ENCODE results near the gene NKD1. TPM values are rescaled to one million over a fixed set of nuclear protein-coding genes. Genes with fewer than 3 reads are reported as not detected.

Gene NKD1
- total RNA-seq, 1 donor from 2014 or later = 54.7 TPM

- no peaks in the 10 kb centered on the region for H3K27me3 Mint-ChIP-seq (ENCODE audit: low read depth)
- H3K4me3 Mint-ChIP-seq = no peak overlapping the region
- H3K27ac Mint-ChIP-seq (ENCODE audit: unreplicated experiment) = peak overlapping the region; percentile 47
- H3K36me3 Mint-ChIP-seq (ENCODE audit: low read depth) = peaks cover 7% of the 10 kb centered on the region
- TF ChIP-seq, protein P1, sequence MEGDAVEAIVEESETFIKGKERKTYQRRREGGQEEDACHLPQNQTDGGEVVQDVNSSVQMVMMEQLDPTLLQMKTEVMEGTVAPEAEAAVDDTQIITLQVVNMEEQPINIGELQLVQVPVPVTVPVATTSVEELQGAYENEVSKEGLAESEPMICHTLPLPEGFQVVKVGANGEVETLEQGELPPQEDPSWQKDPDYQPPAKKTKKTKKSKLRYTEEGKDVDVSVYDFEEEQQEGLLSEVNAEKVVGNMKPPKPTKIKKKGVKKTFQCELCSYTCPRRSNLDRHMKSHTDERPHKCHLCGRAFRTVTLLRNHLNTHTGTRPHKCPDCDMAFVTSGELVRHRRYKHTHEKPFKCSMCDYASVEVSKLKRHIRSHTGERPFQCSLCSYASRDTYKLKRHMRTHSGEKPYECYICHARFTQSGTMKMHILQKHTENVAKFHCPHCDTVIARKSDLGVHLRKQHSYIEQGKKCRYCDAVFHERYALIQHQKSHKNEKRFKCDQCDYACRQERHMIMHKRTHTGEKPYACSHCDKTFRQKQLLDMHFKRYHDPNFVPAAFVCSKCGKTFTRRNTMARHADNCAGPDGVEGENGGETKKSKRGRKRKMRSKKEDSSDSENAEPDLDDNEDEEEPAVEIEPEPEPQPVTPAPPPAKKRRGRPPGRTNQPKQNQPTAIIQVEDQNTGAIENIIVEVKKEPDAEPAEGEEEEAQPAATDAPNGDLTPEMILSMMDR (conservative IDR thresholded peaks at IDR 0.05) = no peak
- peaks cover 19% of the 10 kb centered on the region for H3K9me3 Mint-ChIP-seq
- H3K4me1 Mint-ChIP-seq = peaks cover 5% of the 10 kb centered on the region
- DNase-seq (ENCODE audit: low read depth, low spot score) = no peak
Measured at GRCh38 chr16:50530277-50531236, 17.6 kb upstream of the NKD1 start.

- H3K9me3 Mint-ChIP-seq = peaks cover 19% of the 10 kb centered on the region
- H3K27me3 Mint-ChIP-seq (ENCODE audit: low read depth) = no peaks in the 10 kb centered on the region
- no peak overlapping the region for H3K27ac Mint-ChIP-seq (ENCODE audit: unreplicated experiment)
- no peak for DNase-seq (ENCODE audit: low read depth, low spot score)
- H3K4me3 Mint-ChIP-seq = no peak overlapping the region
- TF ChIP-seq, protein P1 (conservative IDR thresholded peaks at IDR 0.05) = no peak
- peaks cover 5% of the 10 kb centered on the region for H3K4me1 Mint-ChIP-seq
- peaks cover 7% of the 10 kb centered on the region for H3K36me3 Mint-ChIP-seq (ENCODE audit: low read depth)
Measured at GRCh38 chr16:50531359-50531758, 16.8 kb upstream of the NKD1 start.

DNA sequence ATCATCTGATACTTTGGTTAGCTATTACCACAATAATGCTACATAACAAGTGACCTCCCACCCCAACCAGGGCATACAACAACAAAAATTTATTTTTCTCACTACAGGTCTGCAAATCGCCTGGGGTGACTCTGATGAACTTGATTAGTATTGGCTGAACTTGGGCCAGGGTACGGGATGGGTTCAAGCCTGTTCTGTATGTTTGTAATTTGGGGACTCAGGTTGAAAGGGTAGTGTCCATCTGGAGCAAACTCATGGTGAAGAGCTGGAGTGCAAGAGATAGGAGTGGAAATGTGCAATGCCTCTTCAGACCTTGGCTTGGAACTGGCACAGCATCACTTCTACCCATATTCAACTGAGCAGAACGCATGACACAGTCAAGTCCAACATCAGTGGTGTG is 16.3 kb upstream of the NKD1 start:
- TF ChIP-seq, protein P1 (conservative IDR thresholded peaks at IDR 0.05) = no peak
- DNase-seq (ENCODE audit: low read depth, low spot score) = no peak
- peaks cover 5% of the 10 kb centered on the region for H3K4me1 Mint-ChIP-seq
- no peak overlapping the region for H3K27ac Mint-ChIP-seq (ENCODE audit: unreplicated experiment)
- H3K27me3 Mint-ChIP-seq (ENCODE audit: low read depth) = no peaks in the 10 kb centered on the region
- peaks cover 7% of the 10 kb centered on the region for H3K36me3 Mint-ChIP-seq (ENCODE audit: low read depth)
- H3K4me3 Mint-ChIP-seq = no peak overlapping the region
- peaks cover 19% of the 10 kb centered on the region for H3K9me3 Mint-ChIP-seq

GRCh38 chr16:50532576-50532975 is 15.6 kb upstream of the NKD1 start:
- no peak for DNase-seq (ENCODE audit: low read depth, low spot score)
- Mint-ChIP-seq H3K4me3 (no peak overlapping the region), H3K27ac (ENCODE audit: unreplicated experiment) (no peak overlapping the region), H3K4me1 (no peaks in the 10 kb centered on the region), H3K36me3 (ENCODE audit: low read depth) (peaks cover 7% of the 10 kb centered on the region), H3K27me3 (ENCODE audit: low read depth) (no peaks in the 10 kb centered on the region), H3K9me3 (peaks cover 19% of the 10 kb centered on the region)
- TF ChIP-seq, protein P1 (conservative IDR thresholded peaks at IDR 0.05) = no peak

GRCh38 chr16:50533317-50533716 is 14.9 kb upstream of the NKD1 start:
- H3K27ac Mint-ChIP-seq (ENCODE audit: unreplicated experiment) = no peak overlapping the region
- peaks cover 6% of the 10 kb centered on the region for H3K36me3 Mint-ChIP-seq (ENCODE audit: low read depth)

More at GRCh38 chr16:50533317-50533716, 14.9 kb upstream of the NKD1 start:
- Mint-ChIP-seq H3K4me1 (peaks cover 5% of the 10 kb centered on the region), H3K27me3 (ENCODE audit: low read depth) (no peaks in the 10 kb centered on the region), H3K4me3 (no peak overlapping the region), H3K9me3 (peaks cover 19% of the 10 kb centered on the region)
- TF ChIP-seq, protein P1 (conservative IDR thresholded peaks at IDR 0.05) = no peak
- DNase-seq (ENCODE audit: low read depth, low spot score) = no peak
